T-helper 22 cell (primary cell): Measurements from ENCODE around the gene ALDOB.

Experiments used
- DNase-seq: peaks from one replicate; pipeline ENCODE4 v3.0.0-alpha.2; 2020; ENCODE audit warnings: low read depth

The ALDOB gene

GRCh38 chr9:101455656-101456240, 20.2 kb upstream of the ALDOB start:
- DNase-seq = no peak

- no peak for DNase-seq
Measured at GRCh38 chr9:101453776-101454570, 18.4 kb upstream of the ALDOB start.

- DNase-seq = no peak
Measured at GRCh38 chr9:101451498-101451897, 15.9 kb upstream of the ALDOB start.

GRCh38 chr9:101450931-101451330, 15.4 kb upstream of the ALDOB start:
- DNase-seq = no peak

GRCh38 chr9:101449071-101449721, 13.6 kb upstream of the ALDOB start:
- peak; percentile 2 for DNase-seq

GRCh38 chr9:101448680-101449070, 13.1 kb upstream of the ALDOB start:
- DNase-seq = no peak

GRCh38 chr9:101446732-101447131, 11.2 kb upstream of the ALDOB start:
- no peak for DNase-seq

- DNase-seq = no peak
Measured at GRCh38 chr9:101445353-101446029, 9.9 kb upstream of the ALDOB start.

GRCh38 chr9:101443364-101443771, 7.8 kb upstream of the ALDOB start:
- no peak for DNase-seq

- DNase-seq = no peak
Measured at GRCh38 chr9:101442736-101443135, 7.2 kb upstream of the ALDOB start.

- DNase-seq = no peak
Measured at GRCh38 chr9:101442318-101442717, 6.7 kb upstream of the ALDOB start.

GRCh38 chr9:101440714-101441230, 5.2 kb upstream of the ALDOB start:
- DNase-seq = no peak

GRCh38 chr9:101438523-101438922, 2.9 kb upstream of the ALDOB start:
- DNase-seq = no peak

- no peak for DNase-seq
Measured at GRCh38 chr9:101437806-101438232, 2.2 kb upstream of the ALDOB start.

- no peak for DNase-seq
Measured at GRCh38 chr9:101434998-101435397, 576 bp downstream of the ALDOB start.

GRCh38 chr9:101433229-101433628, 2.3 kb downstream of the ALDOB start:
- no peak for DNase-seq

- DNase-seq = no peak
Measured at GRCh38 chr9:101432740-101433139, 2.8 kb downstream of the ALDOB start.

- no peak for DNase-seq
Measured at GRCh38 chr9:101432171-101432570, 3.4 kb downstream of the ALDOB start.

GRCh38 chr9:101429736-101430135, 5.8 kb downstream of the ALDOB start:
- DNase-seq = no peak

GRCh38 chr9:101428909-101429308, 6.7 kb downstream of the ALDOB start:
- no peak for DNase-seq

- no peak for DNase-seq
Measured at GRCh38 chr9:101427957-101428655, 7.5 kb downstream of the ALDOB start.

- no peak for DNase-seq
Measured at GRCh38 chr9:101427358-101427757, 8.2 kb downstream of the ALDOB start.
